Panc1 (cell line): ENCODE results near the gene ARL15. TPM values are rescaled to one million over a fixed set of nuclear protein-coding genes. Genes with fewer than 3 reads are reported as not detected.

Experiments used
- ATAC-seq: fragments of 200-7000 bp; cut with Tn5 transposase; 2 replicates; pipeline ENCODE4 v1.9.1; 2020; ENCODE audit warnings: mild to moderate bottlenecking, moderate library complexity
- BruUV-seq: library from RNA; stranded (reverse); fragments of 400-500 nt; replicated peaks from 2 replicates; lab custom pipeline; 2021; lab: Mats Ljungman, UMichigan
- CTCF ChIA-PET: fragments of 300-600 bp; sonication (Branson Sonifier 250); formaldehyde crosslinking; loops from one replicate; lab custom pipeline; 2022; ENCODE audit warnings: antibody characterized with exemption; lab: Charles Lee
- POLR2A ChIA-PET: fragments of 300-600 bp; sonication (Branson Sonifier 250); formaldehyde crosslinking; loops from one replicate; lab custom pipeline; 2022; ENCODE audit warnings: antibody characterized with exemption; lab: Charles Lee
- DNase-seq: peaks from one replicate; pipeline ENCODE4 v3.0.0-alpha.2; 2010; ENCODE audit warnings: low read depth, low spot score
- H3K27ac ChIP-seq: 2 replicates; pipeline ENCODE4 v1.5.1; 2011; ENCODE audit warnings: mild to moderate bottlenecking, low read length, inconsistent platforms
- H3K27me3 ChIP-seq: fragments of 200-500 bp; sonication (Bioruptor generic); 2 replicates; pipeline ENCODE4 v1.6.0; 2014; ENCODE audit warnings: low read length, inconsistent platforms; ENCODE audit not compliant: control insufficient read depth, insufficient read depth
- H3K36me3 ChIP-seq: fragments of 200-500 bp; sonication (Bioruptor generic); 2 replicates; pipeline ENCODE4 v1.5.1; 2014; ENCODE audit warnings: inconsistent platforms, mild to moderate bottlenecking, low read length, moderate library complexity; ENCODE audit not compliant: control insufficient read depth, insufficient read depth
- H3K4me1 ChIP-seq: 2 replicates; pipeline ENCODE4 v1.5.1; 2011; ENCODE audit warnings: inconsistent platforms, mild to moderate bottlenecking, low read length, moderate library complexity; ENCODE audit not compliant: control insufficient read depth, insufficient read depth
- H3K4me3 ChIP-seq, 2 experiments: 2 replicates each; pipeline ENCODE4 v1.5.1; 2011 to 2012; ENCODE audit warnings: low read depth in 2 of 2, low read length in 2 of 2, mild to moderate bottlenecking in 2 of 2, inconsistent platforms in 1 of 2, moderate library complexity in 1 of 2
- H3K9me3 ChIP-seq: fragments of 200-500 bp; sonication (Bioruptor generic); 2 replicates; pipeline ENCODE4 v1.5.1; 2014; ENCODE audit warnings: low read depth, mild to moderate bottlenecking, inconsistent platforms, low read length, moderate library complexity; ENCODE audit not compliant: control insufficient read depth, insufficient read depth
- CTCF ChIP-seq: fragments of 450-650 bp; IDR thresholded peaks from 2 replicates; pipeline ENCODE4 v1.5.1; 2017; ENCODE audit warnings: mild to moderate bottlenecking
- POLR2AphosphoS5 ChIP-seq: IDR thresholded peaks from 2 replicates; pipeline ENCODE4 v1.6.1; 2012; ENCODE audit warnings: mild to moderate bottlenecking, low read depth, low read length, moderate library complexity
- REST ChIP-seq, 2 experiments: IDR thresholded peaks; 2 replicates each; pipeline ENCODE4 v1.6.1; 2011 to 2012; ENCODE audit warnings: low read depth in 2 of 2, control low read depth in 1 of 2, low read length in 1 of 2, mild to moderate bottlenecking in 1 of 2, moderate library complexity in 1 of 2; ENCODE audit not compliant: insufficient read depth in 1 of 2
- SIN3A ChIP-seq: IDR thresholded peaks from 2 replicates; pipeline ENCODE4 v1.6.1; 2012; ENCODE audit warnings: low read depth, mild to moderate bottlenecking, low read length, moderate library complexity, borderline replicate concordance; ENCODE audit not compliant: insufficient read depth
- TCF7L2 ChIP-seq: IDR thresholded peaks from 2 replicates; pipeline ENCODE4 v1.6.1; 2011; ENCODE audit warnings: mild to moderate bottlenecking, low read depth, low read length, inconsistent platforms
- in situ Hi-C: cut with HindIII; loops from 2 replicates; pipeline ENCODE4 v1.10.0; 2016; ENCODE audit warnings: low sequenced_read_pairs, low pct_unique_long_range_greater_than_20kb
- intact Hi-C: fragments of 100-400 bp; cut with micrococcal nuclease; formaldehyde crosslinking; loops from one replicate; pipeline ENCODE4 v1.10.0; 2022; ENCODE audit not compliant: unreplicated experiment
- total RNA-seq: library from RNA; stranded (reverse); gene quantifications from one replicate; pipeline ENCODE4 v1.2.1, GENCODE V29; 2021; ENCODE audit not compliant: unreplicated experiment

Gene ARL15
- total RNA-seq, 1 experiment from 2014 or later: 16.5 TPM

- no peak overlapping the region for H3K27ac ChIP-seq
- ChIA-PET CTCF (no interaction called here), POLR2A (no interaction called here)
- TF ChIP-seq POLR2AphosphoS5: no peak
- TF ChIP-seq REST (IDR thresholded peaks at IDR 0.05; ENCODE audit: insufficient read depth in 1 of 2, low read depth in 2 of 2, low read length in 1 of 2): no peak
- TF ChIP-seq CTCF: no peak
- no peak for TF ChIP-seq SIN3A
- TF ChIP-seq TCF7L2: no peak
- no peaks in the 10 kb centered on the region for H3K9me3 ChIP-seq
- no peak for ATAC-seq
- intact Hi-C loops: no loop called here
- no TSS peak for BruUV-seq
- no peak for DNase-seq
- no peaks in the 10 kb centered on the region for H3K36me3 ChIP-seq
- H3K4me3 ChIP-seq: no peak overlapping the region
- no peaks in the 10 kb centered on the region for H3K27me3 ChIP-seq
- no peaks in the 10 kb centered on the region for H3K4me1 ChIP-seq
- in situ Hi-C loops: no loop called here
Observed at GRCh38 chr5:54040018-54040417, 270.4 kb downstream of the ARL15 start.

GRCh38 chr5:54037205-54037604 lies 273.2 kb downstream of the ARL15 start:
- DNase-seq: no peak
- Histone ChIP-seq H3K9me3 (no peaks in the 10 kb centered on the region), H3K4me1 (no peaks in the 10 kb centered on the region), H3K36me3 (no peaks in the 10 kb centered on the region), H3K27ac (no peak overlapping the region), H3K4me3 (no peak overlapping the region), H3K27me3 (no peaks in the 10 kb centered on the region)
- BruUV-seq: no TSS peak
- intact Hi-C loops: no loop called here
- ChIA-PET CTCF (no interaction called here), POLR2A (interaction anchor here (0.5 kb wide), 1 partner anchor 1914 kb away, joined by 3 read pairs; no protein-coding TSS in a partner anchor)
- no peak for TF ChIP-seq SIN3A
- no peak for TF ChIP-seq CTCF
- no peak for TF ChIP-seq TCF7L2
- no peak for TF ChIP-seq POLR2AphosphoS5
- no peak for TF ChIP-seq REST (IDR thresholded peaks at IDR 0.05; ENCODE audit: insufficient read depth in 1 of 2, low read depth in 2 of 2, low read length in 1 of 2)
- in situ Hi-C loops: no loop called here
- no peak for ATAC-seq
